OCI-LY3 (cell line): Measurements from ENCODE around the gene MUC2.

Experiments
- H2AFZ ChIP-seq: fragments of 200-600, 300-600 bp; shearing (Covaris generic); 2 replicates; pipeline ENCODE4 v1.6.0; 2014; ENCODE audit warnings: antibody characterized with exemption, low read depth, low read length
- H3K27ac ChIP-seq: fragments of 200-600, 300-600 bp; sonication (generic); 2 replicates; pipeline ENCODE4 v1.5.1; 2014; ENCODE audit warnings: mild to moderate bottlenecking, low read length, moderate library complexity, mixed read lengths
- H3K27me3 ChIP-seq: fragments of 200-600, 300-600 bp; sonication (generic); 2 replicates; pipeline ENCODE4 v1.6.1; 2014; ENCODE audit warnings: low read depth, low read length, mixed read lengths
- H3K36me3 ChIP-seq: fragments of 200-600, 300-600 bp; sonication (generic); replicated peaks from 2 replicates; pipeline ENCODE3; 2014; ENCODE audit warnings: low read depth, low read length, mixed read lengths
- H3K4me1 ChIP-seq: fragments of 300-600, 200-600 bp; sonication (generic); 2 replicates; pipeline ENCODE4 v1.6.1; 2014; ENCODE audit warnings: low read length, mixed read lengths
- H3K4me2 ChIP-seq: fragments of 200-600, 300-600 bp; sonication (generic); 2 replicates; pipeline ENCODE4 v1.6.1; 2014; ENCODE audit warnings: low read length, mixed read lengths
- H3K4me3 ChIP-seq: fragments of 300-600, 200-600 bp; sonication (generic); 2 replicates; pipeline ENCODE4 v1.5.1; 2014; ENCODE audit warnings: antibody characterized with exemption, mild to moderate bottlenecking, low read length, moderate library complexity
- H3K79me2 ChIP-seq: fragments of 300-600, 200-600 bp; shearing (Covaris generic); 2 replicates; pipeline ENCODE4 v1.6.1; 2014; ENCODE audit warnings: mild to moderate bottlenecking, low read length, mixed read lengths
- H3K9ac ChIP-seq: fragments of 300-600, 200-600 bp; shearing (Covaris generic); 2 replicates; pipeline ENCODE4 v1.6.0; 2014; ENCODE audit warnings: mild to moderate bottlenecking, low read length, moderate library complexity
- H3K9me3 ChIP-seq: fragments of 200-600, 300-600 bp; shearing (Covaris generic); 2 replicates; pipeline ENCODE4 v1.6.1; 2014; ENCODE audit warnings: low read length, mixed read lengths; ENCODE audit not compliant: insufficient read depth
- H4K20me1 ChIP-seq: fragments of 200-600, 300-600 bp; sonication (generic); 2 replicates; pipeline ENCODE4 v1.6.1; 2016; ENCODE audit warnings: low read length, mixed read lengths; ENCODE audit not compliant: insufficient read depth
- CTCF ChIP-seq: fragments of 200-600, 300-600 bp; sonication (generic); IDR thresholded peaks from 2 replicates; pipeline ENCODE4 v1.5.1; 2014; ENCODE audit warnings: antibody characterized with exemption, low read length, low read depth
- EZH2phosphoT487 ChIP-seq: fragments of 200-600 bp; shearing (Covaris generic); IDR thresholded peaks from 2 replicates; pipeline ENCODE4 v1.6.1; 2018; ENCODE audit warnings: antibody characterized with exemption, mixed run types, low read depth

The MUC2 gene

GRCh38 chr11:1081601-1082311, 7.1 kb downstream of the MUC2 start:
- no peaks in the 10 kb centered on the region for H3K4me1 ChIP-seq
- no peak overlapping the region for H3K27ac ChIP-seq
- no peak overlapping the region for H2AFZ ChIP-seq
- H4K20me1 ChIP-seq: no peaks in the 10 kb centered on the region
- H3K9me3 ChIP-seq: no peaks in the 10 kb centered on the region
- H3K4me3 ChIP-seq: no peak overlapping the region
- no peak overlapping the region for H3K9ac ChIP-seq
- no peaks in the 10 kb centered on the region for H3K79me2 ChIP-seq
- TF ChIP-seq EZH2phosphoT487 (no peak), CTCF (no peak)
- no peak overlapping the region for H3K4me2 ChIP-seq
- no peaks in the 10 kb centered on the region for H3K27me3 ChIP-seq
- H3K36me3 ChIP-seq: no peaks in the 10 kb centered on the region

DNA sequence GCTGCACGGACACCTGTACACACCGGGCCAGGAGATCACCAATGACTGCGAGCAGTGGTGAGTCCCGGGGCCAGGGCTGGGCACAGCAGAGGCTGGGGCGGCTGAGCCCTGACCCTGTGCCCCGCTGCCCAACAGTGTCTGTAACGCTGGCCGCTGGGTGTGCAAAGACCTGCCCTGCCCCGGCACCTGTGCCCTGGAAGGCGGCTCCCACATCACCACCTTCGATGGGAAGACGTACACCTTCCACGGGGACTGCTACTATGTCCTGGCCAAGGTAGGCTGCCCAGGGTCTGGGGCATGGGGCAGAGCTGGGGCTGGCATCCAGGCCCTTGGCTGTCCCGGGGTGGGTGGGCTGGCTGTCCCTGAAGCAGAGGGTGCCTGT, 7.7 kb downstream of the MUC2 start:
- no peaks in the 10 kb centered on the region for H4K20me1 ChIP-seq
- H3K4me1 ChIP-seq: no peaks in the 10 kb centered on the region
- H3K79me2 ChIP-seq: no peaks in the 10 kb centered on the region
- H3K27ac ChIP-seq: no peak overlapping the region
- H3K36me3 ChIP-seq: no peaks in the 10 kb centered on the region
- no peaks in the 10 kb centered on the region for H3K27me3 ChIP-seq
- no peak overlapping the region for H2AFZ ChIP-seq
- TF ChIP-seq EZH2phosphoT487 (no peak), CTCF (no peak)
- H3K4me2 ChIP-seq: no peak overlapping the region
- H3K9ac ChIP-seq: no peak overlapping the region
- H3K4me3 ChIP-seq: no peak overlapping the region
- no peaks in the 10 kb centered on the region for H3K9me3 ChIP-seq

DNA sequence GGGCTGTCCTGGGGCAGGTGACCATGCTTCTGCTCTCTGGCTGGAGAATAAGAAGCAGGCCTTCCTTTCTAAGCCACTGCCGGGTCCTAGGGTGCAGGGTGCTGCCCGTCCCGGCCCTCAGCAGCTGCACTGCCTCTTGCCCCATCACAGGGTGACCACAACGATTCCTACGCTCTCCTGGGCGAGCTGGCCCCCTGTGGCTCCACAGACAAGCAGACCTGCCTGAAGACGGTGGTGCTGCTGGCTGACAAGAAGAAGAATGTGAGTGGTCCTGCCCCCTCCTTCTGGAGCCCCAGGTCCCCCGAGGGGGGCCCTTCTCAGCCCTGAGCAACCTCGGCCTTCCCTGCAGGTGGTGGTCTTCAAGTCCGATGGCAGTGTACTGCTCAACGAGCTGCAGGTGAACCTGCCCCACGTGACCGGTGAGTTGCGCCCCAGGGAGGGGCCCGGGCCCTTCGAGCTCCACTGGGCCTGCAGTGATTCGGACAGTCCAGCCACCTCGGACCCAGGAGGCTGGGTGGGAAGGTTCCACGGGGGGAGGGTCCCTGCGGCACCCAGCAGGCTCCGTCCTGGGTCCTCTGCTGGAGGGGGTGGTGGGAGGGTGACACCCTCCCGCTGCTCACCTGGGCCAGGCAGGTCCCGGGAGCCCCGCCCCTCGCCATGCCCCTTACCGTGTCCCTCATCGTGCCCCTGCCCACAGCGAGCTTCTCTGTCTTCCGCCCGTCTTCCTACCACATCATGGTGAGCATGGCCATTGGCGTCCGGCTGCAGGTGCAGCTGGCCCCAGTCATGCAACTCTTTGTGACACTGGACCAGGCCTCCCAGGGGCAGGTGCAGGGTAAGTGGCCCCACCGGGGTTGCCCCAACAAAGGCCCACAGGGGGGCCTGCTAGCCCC, 8.3 kb downstream of the MUC2 start:
- Histone ChIP-seq H3K9me3 (no peaks in the 10 kb centered on the region), H3K9ac (no peak overlapping the region), H3K4me1 (no peaks in the 10 kb centered on the region), H4K20me1 (no peaks in the 10 kb centered on the region), H3K4me3 (no peak overlapping the region), H3K79me2 (no peaks in the 10 kb centered on the region), H3K36me3 (no peaks in the 10 kb centered on the region), H2AFZ (no peak overlapping the region), H3K4me2 (no peak overlapping the region), H3K27me3 (no peaks in the 10 kb centered on the region), H3K27ac (no peak overlapping the region)
- no peak for TF ChIP-seq EZH2phosphoT487

GRCh38 chr11:1083621-1084551, 9.2 kb downstream of the MUC2 start:
- no peaks in the 10 kb centered on the region for H3K4me1 ChIP-seq
- H2AFZ ChIP-seq: no peak overlapping the region
- no peaks in the 10 kb centered on the region for H4K20me1 ChIP-seq
- H3K4me2 ChIP-seq: no peak overlapping the region
- H3K4me3 ChIP-seq: no peak overlapping the region
- no peak overlapping the region for H3K9ac ChIP-seq
- H3K27ac ChIP-seq: no peak overlapping the region
- H3K9me3 ChIP-seq: no peaks in the 10 kb centered on the region
- H3K36me3 ChIP-seq: no peaks in the 10 kb centered on the region
- H3K79me2 ChIP-seq: no peaks in the 10 kb centered on the region
- no peaks in the 10 kb centered on the region for H3K27me3 ChIP-seq
- no peak for TF ChIP-seq CTCF
- no peak for TF ChIP-seq EZH2phosphoT487
